Activated CD8-positive, alpha-beta memory T cell treated with anti-CD3 and anti-CD28 coated beads, Interleukin-2, amount 50 U/mL, for 1 hour (primary cell): ENCODE measurements around the gene LHX6.

Experiments used
- DNase-seq: peaks from one replicate; pipeline ENCODE4 v3.0.0-alpha.2; 2020; ENCODE audit errors: extremely low read depth

Gene LHX6

GRCh38 chr9:122215663-122216062, 13.1 kb downstream of the LHX6 start:
- no peak for DNase-seq

- no peak for DNase-seq
These were observed 14.2 kb downstream of the LHX6 start for GRCh38 chr9:122214507-122214906.

- no peak for DNase-seq
These were observed 15.0 kb downstream of the LHX6 start for GRCh38 chr9:122213589-122214413.

- DNase-seq = no peak
These were observed 15.6 kb downstream of the LHX6 start for GRCh38 chr9:122213102-122213588.

- no peak for DNase-seq
These were observed 16.2 kb downstream of the LHX6 start for GRCh38 chr9:122212473-122213004.

GRCh38 chr9:122209451-122209850, 19.3 kb downstream of the LHX6 start:
- DNase-seq = no peak

- no peak for DNase-seq
These were observed 21.7 kb downstream of the LHX6 start for GRCh38 chr9:122207096-122207495.

GRCh38 chr9:122206118-122207046, 22.4 kb downstream of the LHX6 start:
- DNase-seq = no peak

- no peak for DNase-seq
These were observed 23.6 kb downstream of the LHX6 start for GRCh38 chr9:122205176-122205575.

- DNase-seq = no peak
These were observed 24.3 kb downstream of the LHX6 start for GRCh38 chr9:122204491-122204890.

GRCh38 chr9:122204055-122204454, 24.7 kb downstream of the LHX6 start:
- no peak for DNase-seq

GRCh38 chr9:122202111-122202510, 26.6 kb downstream of the LHX6 start:
- DNase-seq = no peak

GRCh38 chr9:122201641-122202040, 27.1 kb downstream of the LHX6 start:
- DNase-seq = no peak

- no peak for DNase-seq
These were observed 27.7 kb downstream of the LHX6 start for GRCh38 chr9:122200960-122201595.

- no peak for DNase-seq
These were observed 30.9 kb downstream of the LHX6 start for GRCh38 chr9:122197882-122198281.

GRCh38 chr9:122197426-122197825, 31.3 kb downstream of the LHX6 start:
- DNase-seq = no peak

GRCh38 chr9:122195875-122196274, 32.9 kb downstream of the LHX6 start:
- no peak for DNase-seq

GRCh38 chr9:122193651-122194050, 35.1 kb downstream of the LHX6 start:
- no peak for DNase-seq

GRCh38 chr9:122192914-122193525, 35.7 kb downstream of the LHX6 start:
- DNase-seq = no peak

GRCh38 chr9:122192261-122192875, 36.4 kb downstream of the LHX6 start:
- DNase-seq = no peak

GRCh38 chr9:122191584-122191983, 37.2 kb downstream of the LHX6 start:
- no peak for DNase-seq
